Panc1 (cell line): ENCODE data around the gene PPHLN1. TPM values are rescaled to one million over a fixed set of nuclear protein-coding genes. Genes with fewer than 3 reads are reported as not detected.
A peak's percentile ranks its signal among the peaks of the same experiment; 100 is the strongest.

Source experiments
- ATAC-seq: fragments of 200-7000 bp; cut with Tn5 transposase; 2 replicates; pipeline ENCODE4 v1.9.1; 2020; ENCODE audit warnings: mild to moderate bottlenecking, moderate library complexity
- BruUV-seq: library from RNA; stranded (reverse); fragments of 400-500 nt; replicated peaks from 2 replicates; lab custom pipeline; 2021; lab: Mats Ljungman, UMichigan
- CTCF ChIA-PET: fragments of 300-600 bp; sonication (Branson Sonifier 250); formaldehyde crosslinking; loops from one replicate; lab custom pipeline; 2022; ENCODE audit warnings: antibody characterized with exemption; lab: Charles Lee
- POLR2A ChIA-PET: fragments of 300-600 bp; sonication (Branson Sonifier 250); formaldehyde crosslinking; loops from one replicate; lab custom pipeline; 2022; ENCODE audit warnings: antibody characterized with exemption; lab: Charles Lee
- DNase-seq: peaks from one replicate; pipeline ENCODE4 v3.0.0-alpha.2; 2010; ENCODE audit warnings: low read depth, low spot score
- H3K27ac ChIP-seq: 2 replicates; pipeline ENCODE4 v1.5.1; 2011; ENCODE audit warnings: mild to moderate bottlenecking, low read length, inconsistent platforms
- H3K27me3 ChIP-seq: fragments of 200-500 bp; sonication (Bioruptor generic); 2 replicates; pipeline ENCODE4 v1.6.0; 2014; ENCODE audit warnings: low read length, inconsistent platforms; ENCODE audit not compliant: control insufficient read depth, insufficient read depth
- H3K36me3 ChIP-seq: fragments of 200-500 bp; sonication (Bioruptor generic); 2 replicates; pipeline ENCODE4 v1.5.1; 2014; ENCODE audit warnings: inconsistent platforms, mild to moderate bottlenecking, low read length, moderate library complexity; ENCODE audit not compliant: control insufficient read depth, insufficient read depth
- H3K4me1 ChIP-seq: 2 replicates; pipeline ENCODE4 v1.5.1; 2011; ENCODE audit warnings: inconsistent platforms, mild to moderate bottlenecking, low read length, moderate library complexity; ENCODE audit not compliant: control insufficient read depth, insufficient read depth
- H3K4me3 ChIP-seq, 2 experiments: 2 replicates each; pipeline ENCODE4 v1.5.1; 2011 to 2012; ENCODE audit warnings: low read depth in 2 of 2, low read length in 2 of 2, mild to moderate bottlenecking in 2 of 2, inconsistent platforms in 1 of 2, moderate library complexity in 1 of 2
- H3K9me3 ChIP-seq: fragments of 200-500 bp; sonication (Bioruptor generic); 2 replicates; pipeline ENCODE4 v1.5.1; 2014; ENCODE audit warnings: low read depth, mild to moderate bottlenecking, inconsistent platforms, low read length, moderate library complexity; ENCODE audit not compliant: control insufficient read depth, insufficient read depth
- CTCF ChIP-seq: fragments of 450-650 bp; IDR thresholded peaks from 2 replicates; pipeline ENCODE4 v1.5.1; 2017; ENCODE audit warnings: mild to moderate bottlenecking
- POLR2AphosphoS5 ChIP-seq: IDR thresholded peaks from 2 replicates; pipeline ENCODE4 v1.6.1; 2012; ENCODE audit warnings: mild to moderate bottlenecking, low read depth, low read length, moderate library complexity
- REST ChIP-seq, 2 experiments: IDR thresholded peaks; 2 replicates each; pipeline ENCODE4 v1.6.1; 2011 to 2012; ENCODE audit warnings: low read depth in 2 of 2, control low read depth in 1 of 2, low read length in 1 of 2, mild to moderate bottlenecking in 1 of 2, moderate library complexity in 1 of 2; ENCODE audit not compliant: insufficient read depth in 1 of 2
- SIN3A ChIP-seq: IDR thresholded peaks from 2 replicates; pipeline ENCODE4 v1.6.1; 2012; ENCODE audit warnings: low read depth, mild to moderate bottlenecking, low read length, moderate library complexity, borderline replicate concordance; ENCODE audit not compliant: insufficient read depth
- TCF7L2 ChIP-seq: IDR thresholded peaks from 2 replicates; pipeline ENCODE4 v1.6.1; 2011; ENCODE audit warnings: mild to moderate bottlenecking, low read depth, low read length, inconsistent platforms
- in situ Hi-C: cut with HindIII; loops from 2 replicates; pipeline ENCODE4 v1.10.0; 2016; ENCODE audit warnings: low sequenced_read_pairs, low pct_unique_long_range_greater_than_20kb
- intact Hi-C: fragments of 100-400 bp; cut with micrococcal nuclease; formaldehyde crosslinking; loops from one replicate; pipeline ENCODE4 v1.10.0; 2022; ENCODE audit not compliant: unreplicated experiment
- total RNA-seq: library from RNA; stranded (reverse); gene quantifications from one replicate; pipeline ENCODE4 v1.2.1, GENCODE V29; 2021; ENCODE audit not compliant: unreplicated experiment

Gene PPHLN1
- total RNA-seq, 1 experiment from 2014 or later: 56.5 TPM

- in situ Hi-C loops (no loop called here), intact Hi-C loops (no loop called here)
- no peak overlapping the region for H3K4me3 ChIP-seq
- no peaks in the 10 kb centered on the region for H3K9me3 ChIP-seq
- no peak for DNase-seq
- no peak overlapping the region for H3K27ac ChIP-seq
- ChIA-PET POLR2A (no interaction called here), CTCF (interaction anchor here (0.7 kb wide), 1 partner anchor 188 kb away, joined by 4 read pairs; no protein-coding TSS in a partner anchor)
- TF ChIP-seq CTCF: no peak
- no peak for TF ChIP-seq TCF7L2
- TF ChIP-seq SIN3A: no peak
- TF ChIP-seq REST (IDR thresholded peaks at IDR 0.05; ENCODE audit: insufficient read depth in 1 of 2, low read depth in 2 of 2, low read length in 1 of 2): no peak
- no peak for TF ChIP-seq POLR2AphosphoS5
- H3K36me3 ChIP-seq: peaks cover 7% of the 10 kb centered on the region; the same call in 1 of the 2 replicates
- no peaks in the 10 kb centered on the region for H3K27me3 ChIP-seq
- no peak for ATAC-seq
- BruUV-seq: no TSS peak
- no peaks in the 10 kb centered on the region for H3K4me1 ChIP-seq
These were observed 10.3 kb downstream of the PPHLN1 start for GRCh38 chr12:42336286-42336685.

GRCh38 chr12:42338280-42338679, 12.3 kb downstream of the PPHLN1 start:
- intact Hi-C loops: no loop called here
- POLR2A ChIA-PET: no interaction called here
- DNase-seq (no peak), ATAC-seq (no peak)
- no peak for TF ChIP-seq TCF7L2
- Histone ChIP-seq H3K27me3 (no peaks in the 10 kb centered on the region), H3K36me3 (peaks cover 7% of the 10 kb centered on the region; the same call in 1 of the 2 replicates), H3K4me3 (no peak overlapping the region), H3K9me3 (no peaks in the 10 kb centered on the region), H3K27ac (no peak overlapping the region), H3K4me1 (no peaks in the 10 kb centered on the region)
- TSS peak; percentile 13 for BruUV-seq
- in situ Hi-C loops: no loop called here
- CTCF ChIA-PET: no interaction called here

- DNase-seq (no peak), ATAC-seq (no peak)
- no peak overlapping the region for H3K4me3 ChIP-seq
- BruUV-seq: no TSS peak
- no peak overlapping the region for H3K27ac ChIP-seq
- ChIA-PET CTCF (no interaction called here), POLR2A (no interaction called here)
- no peaks in the 10 kb centered on the region for H3K9me3 ChIP-seq
- no peaks in the 10 kb centered on the region for H3K4me1 ChIP-seq
- in situ Hi-C loops (no loop called here), intact Hi-C loops (no loop called here)
- TF ChIP-seq REST (IDR thresholded peaks at IDR 0.05; ENCODE audit: insufficient read depth in 1 of 2, low read depth in 2 of 2, low read length in 1 of 2) (no peak), POLR2AphosphoS5 (no peak), TCF7L2 (no peak), SIN3A (no peak), CTCF (no peak)
- no peaks in the 10 kb centered on the region for H3K27me3 ChIP-seq
- H3K36me3 ChIP-seq: no peaks in the 10 kb centered on the region; the same call in 1 of the 2 replicates
These were observed 16.1 kb downstream of the PPHLN1 start for GRCh38 chr12:42342028-42342427.
